ENCODE results near the gene RPS3. TPM values are rescaled to one million over a fixed set of nuclear protein-coding genes. Genes with fewer than 3 reads are reported as not detected.
"Not testable (repeated sequence)": the region's sequence is repeated elsewhere in the genome, so short reads cannot be mapped to it uniquely, and the experiment has no call there.

RPS3 gene
- total RNA-seq, 1 donor from 2014 or later = 2,797 TPM

- DNase-seq = no peak
Observed at GRCh38 chr11:75380716-75381420, 18.4 kb upstream of the RPS3 start.

DNA sequence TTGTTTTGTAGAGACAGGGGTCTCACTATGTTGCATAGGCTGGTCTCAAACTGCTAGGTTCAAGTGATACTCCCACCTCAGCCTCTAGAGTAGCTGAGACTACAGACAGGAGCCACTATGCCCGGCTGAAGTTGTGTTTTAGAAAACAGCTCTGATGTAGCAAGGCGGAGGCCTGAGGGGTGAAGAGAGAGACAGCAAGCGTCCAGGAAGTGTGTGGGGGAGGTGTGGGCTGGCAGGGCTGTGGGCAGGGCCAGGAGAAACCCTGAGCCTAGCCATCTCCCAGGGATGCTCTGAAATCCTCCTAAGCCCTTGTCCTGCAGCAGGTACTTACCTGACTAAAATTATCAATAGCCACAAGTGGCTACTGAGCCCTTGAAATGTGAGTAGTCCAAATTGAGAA lies 16.1 kb upstream of the RPS3 start:
- DNase-seq = no peak

- peak; percentile 84 for DNase-seq
Observed at GRCh38 chr11:75384438-75385080, 14.8 kb upstream of the RPS3 start.

GRCh38 chr11:75386942-75387630 lies 12.2 kb upstream of the RPS3 start:
- DNase-seq = no peak

DNA sequence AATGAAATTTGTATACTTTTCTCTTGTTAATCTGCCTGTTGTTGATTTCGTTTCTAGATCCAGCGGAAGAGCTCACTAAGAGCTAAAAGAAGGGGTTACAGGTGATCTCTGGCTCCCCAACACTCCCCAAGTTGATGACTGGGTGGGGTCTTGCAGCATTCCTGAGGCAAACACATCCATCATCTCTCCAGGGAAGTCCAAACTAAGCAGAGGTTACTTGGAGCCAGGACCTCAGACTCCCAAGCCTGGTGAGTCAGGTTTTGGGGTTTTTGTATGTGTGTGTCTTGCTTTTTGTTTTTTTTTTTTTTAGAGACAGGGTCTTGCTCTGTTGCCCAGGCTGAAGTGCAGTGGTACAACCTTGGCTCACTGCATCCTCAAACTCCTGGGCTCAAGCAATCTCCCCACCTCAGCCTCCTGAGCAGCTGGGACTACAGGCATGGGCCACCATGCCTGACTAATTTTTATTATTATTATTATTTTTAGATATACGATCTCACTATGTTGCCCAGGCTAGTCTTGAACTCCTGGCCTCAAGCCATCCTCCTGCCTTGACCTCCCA lies 11.5 kb upstream of the RPS3 start:
- no peak for DNase-seq

DNA sequence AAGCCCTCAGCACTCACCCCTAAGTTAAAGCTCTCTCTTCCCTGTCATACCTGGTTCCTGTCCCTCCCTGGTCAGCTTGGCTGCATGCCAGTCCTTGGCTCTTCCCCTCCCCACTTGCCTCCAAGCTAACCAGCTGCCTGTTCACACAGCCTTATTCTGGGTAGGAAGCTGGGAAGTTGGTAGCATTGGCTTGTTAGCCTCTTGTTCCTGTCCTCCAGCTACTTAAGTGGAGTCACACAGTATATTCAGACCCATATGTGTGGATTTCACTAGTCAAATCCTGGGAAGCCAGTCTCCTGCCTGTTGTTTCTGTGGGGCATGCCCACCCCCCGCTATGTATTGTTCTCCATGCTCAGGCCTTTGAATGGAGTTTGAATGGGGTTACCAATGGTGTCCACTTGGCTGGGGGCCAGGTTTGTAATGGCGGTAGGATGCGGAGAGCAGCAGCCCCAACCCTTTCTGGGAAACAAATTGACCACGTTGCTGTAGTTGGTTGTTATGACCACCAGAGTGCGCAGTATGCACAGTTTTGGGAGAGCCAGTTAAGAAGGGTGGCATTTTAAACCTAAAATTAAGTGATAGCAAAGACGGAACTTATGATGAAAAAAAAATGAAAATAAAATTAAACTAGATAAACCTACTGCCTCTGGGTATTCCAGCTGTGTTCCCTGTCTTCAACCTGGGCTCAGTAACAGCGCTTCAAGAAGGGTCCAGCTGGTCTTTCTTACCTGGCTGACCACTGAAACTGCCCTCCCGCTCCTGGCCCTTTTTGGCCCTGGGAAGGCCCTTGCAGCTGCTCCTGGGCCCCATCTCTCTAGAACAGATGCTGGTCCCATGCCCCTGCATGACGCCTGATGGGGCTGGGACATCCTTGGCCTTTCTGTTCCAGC lies 10.7 kb upstream of the RPS3 start:
- DNase-seq = peak; percentile 95

DNA sequence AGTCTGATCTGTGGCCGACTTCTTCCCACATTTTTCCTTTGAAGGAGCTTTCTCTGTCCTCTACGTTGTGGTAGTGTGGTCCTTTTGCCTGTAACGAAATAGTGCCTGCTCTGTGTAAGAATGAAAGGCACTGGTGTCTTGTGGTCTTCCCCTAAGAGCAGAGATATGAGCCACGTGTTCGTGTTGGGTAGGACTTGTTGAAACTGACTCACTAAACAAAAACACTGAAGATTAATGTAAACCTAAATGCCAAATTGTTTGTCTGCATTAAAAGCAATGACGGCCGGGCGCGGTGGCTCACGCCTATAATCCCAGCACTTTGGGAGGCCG lies 10.1 kb upstream of the RPS3 start:
- DNase-seq = no peak

DNA sequence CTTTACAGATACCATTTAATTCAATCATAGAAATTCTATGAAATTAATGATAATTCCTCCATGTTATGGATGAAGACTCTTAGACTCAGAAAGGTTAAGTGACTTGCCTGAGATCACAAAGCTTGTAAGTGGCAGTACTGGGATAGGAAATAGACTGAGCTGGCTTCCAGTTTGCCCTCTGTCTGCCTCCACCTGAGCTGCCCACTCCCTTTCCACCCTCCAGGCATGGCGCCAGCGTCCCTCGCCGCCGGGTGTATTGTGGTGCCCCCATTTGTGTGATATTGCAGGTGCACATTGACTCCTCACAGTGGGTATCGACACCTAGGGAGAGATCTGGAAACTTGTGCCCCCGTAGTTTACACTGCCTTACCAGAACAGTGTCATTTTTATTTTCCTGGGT lies 9.4 kb upstream of the RPS3 start:
- DNase-seq = no peak

- DNase-seq = no peak
Observed at GRCh38 chr11:75394085-75394840, 5.1 kb upstream of the RPS3 start.

DNA sequence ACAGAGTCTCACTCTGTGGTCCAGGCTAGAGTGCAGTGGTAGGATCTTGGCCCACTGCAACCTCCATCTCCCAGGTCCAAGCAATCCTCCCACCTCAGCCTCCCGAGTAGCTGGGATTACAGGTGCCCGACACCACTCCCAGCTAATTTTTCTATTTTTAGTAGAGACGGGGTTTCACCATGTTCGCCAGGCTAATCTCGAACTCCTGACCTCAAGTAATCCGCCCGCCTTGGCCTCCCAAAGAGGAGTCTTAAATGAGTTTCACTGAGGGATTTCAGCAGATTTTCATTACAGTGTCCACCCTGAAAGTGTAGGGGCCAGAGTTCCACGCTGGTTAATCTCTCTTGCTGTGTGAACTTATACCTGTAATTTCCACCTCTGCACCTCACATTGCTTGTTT lies 412 bp upstream of the RPS3 start:
- DNase-seq = no peak

GRCh38 chr11:75400146-75400865 lies 988 bp downstream of the RPS3 start:
- DNase-seq = peak; percentile 39

GRCh38 chr11:75402002-75402773 lies 2.9 kb downstream of the RPS3 start:
- DNase-seq = peak; percentile 16

- peak; percentile 54 for DNase-seq
Observed at GRCh38 chr11:75403037-75403436, 3.7 kb downstream of the RPS3 start.

DNA sequence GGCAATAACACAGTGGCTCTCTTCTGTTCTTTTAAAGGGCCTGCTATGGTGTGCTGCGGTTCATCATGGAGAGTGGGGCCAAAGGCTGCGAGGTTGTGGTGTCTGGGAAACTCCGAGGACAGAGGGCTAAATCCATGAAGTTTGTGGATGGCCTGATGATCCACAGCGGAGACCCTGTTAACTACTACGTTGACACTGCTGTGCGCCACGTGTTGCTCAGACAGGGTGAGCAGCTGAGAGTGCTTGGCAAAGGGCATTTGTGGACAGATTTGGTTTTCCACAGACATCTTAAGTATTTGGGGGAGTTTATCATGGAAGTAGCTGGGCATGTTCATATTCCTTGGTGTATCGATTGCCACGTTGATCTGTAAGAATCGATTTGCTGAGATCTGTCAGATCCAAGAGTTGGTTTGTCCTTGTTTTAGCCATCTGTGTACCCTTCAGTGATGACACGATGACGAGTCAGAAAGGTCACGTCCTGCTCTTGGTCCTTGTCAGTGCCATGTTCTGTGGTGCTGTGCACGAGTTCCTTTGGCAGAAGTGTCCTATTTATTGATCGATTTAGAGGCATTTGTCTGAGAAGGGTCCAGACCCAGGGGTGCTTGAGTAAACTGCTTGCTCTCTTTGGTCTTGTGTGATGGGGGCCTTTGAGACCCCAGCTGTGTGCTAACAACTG lies 4.8 kb downstream of the RPS3 start:
- DNase-seq = no peak

- DNase-seq = peak; percentile 88
Observed at GRCh38 chr11:75406338-75406777, 7.0 kb downstream of the RPS3 start.

DNA sequence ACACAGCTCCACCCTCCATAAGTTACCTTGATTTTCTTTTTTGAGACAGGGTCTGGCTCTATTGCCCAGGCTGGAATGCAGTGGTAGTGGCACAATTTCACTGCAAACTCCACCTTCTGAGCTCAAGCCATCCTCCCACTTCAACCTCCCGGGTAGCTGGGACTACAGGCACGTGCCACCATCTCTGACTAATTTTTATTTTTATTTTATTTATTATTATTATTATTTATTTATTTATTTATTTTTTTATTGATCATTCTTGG lies 9.6 kb downstream of the RPS3 start:
- DNase-seq = no peak

- not testable (repeated sequence) for DNase-seq
Observed at GRCh38 chr11:75409971-75410370, 10.7 kb downstream of the RPS3 start.

GRCh38 chr11:75413146-75413545 lies 13.8 kb downstream of the RPS3 start:
- not testable (repeated sequence) for DNase-seq

- DNase-seq = no peak
Observed at GRCh38 chr11:75413864-75414263, 14.5 kb downstream of the RPS3 start.

Measured in dermis blood vessel endothelial cell (primary cell).